HG03159 (cell line): ENCODE results near the gene SPTLC3.

Experiments used
- ATAC-seq: cut with Tn5 transposase; IDR thresholded peaks from one replicate; pipeline ENCODE4 v1.9.1; 2021; ENCODE audit warnings: mild to moderate bottlenecking, moderate library complexity; ENCODE audit not compliant: unreplicated experiment

The SPTLC3 gene

GRCh38 chr20:13174402-13174801 is 165.6 kb downstream of the SPTLC3 start:
- ATAC-seq: peak; percentile 63

- ATAC-seq: no peak
Measured at GRCh38 chr20:13180986-13181889, 172.5 kb downstream of the SPTLC3 start.

- no peak for ATAC-seq
Measured at GRCh38 chr20:13183005-13183404, 174.2 kb downstream of the SPTLC3 start.

- ATAC-seq: no peak
Measured at GRCh38 chr20:13186043-13186774, 177.4 kb downstream of the SPTLC3 start.

GRCh38 chr20:13187899-13188298 is 179.1 kb downstream of the SPTLC3 start:
- no peak for ATAC-seq

GRCh38 chr20:13199279-13199678 is 190.5 kb downstream of the SPTLC3 start:
- ATAC-seq: no peak

- ATAC-seq: no peak
Measured at GRCh38 chr20:13200767-13201500, 192.2 kb downstream of the SPTLC3 start.

- ATAC-seq: no peak
Measured at GRCh38 chr20:13202565-13202964, 193.8 kb downstream of the SPTLC3 start.

- ATAC-seq: no peak
Measured at GRCh38 chr20:13205425-13205824, 196.7 kb downstream of the SPTLC3 start.

GRCh38 chr20:13205848-13206434 is 197.2 kb downstream of the SPTLC3 start:
- ATAC-seq: no peak

- no peak for ATAC-seq
Measured at GRCh38 chr20:13207016-13207415, 198.2 kb downstream of the SPTLC3 start.

GRCh38 chr20:13211956-13212618 is 203.3 kb downstream of the SPTLC3 start:
- no peak for ATAC-seq

GRCh38 chr20:13212750-13213149 is 204.0 kb downstream of the SPTLC3 start:
- ATAC-seq: peak; percentile 71

GRCh38 chr20:13213335-13213734 is 204.6 kb downstream of the SPTLC3 start:
- no peak for ATAC-seq

- no peak for ATAC-seq
Measured at GRCh38 chr20:13216533-13216932, 207.8 kb downstream of the SPTLC3 start.
